Pancreas (tissue), 10 donors: ENCODE results near the gene TNIK. TPM values are rescaled to one million over a fixed set of nuclear protein-coding genes. Genes with fewer than 3 reads are reported as not detected.

Experiments
- ATAC-seq, 4 donors: fragments of 200-7000 bp; cut with Tn5 transposase; one replicate each; pipeline versions ENCODE4 v1.8.0 to v1.9.1; 2020; ENCODE audit warnings: mild to moderate bottlenecking in 4 of 4, moderate library complexity in 4 of 4
- DNase-seq, 6 donors: peaks; one replicate each; pipeline ENCODE4 v3.0.0-alpha.2; 2020
- FAIRE-seq: peaks from 2 replicates; lab custom pipeline; 2012; peaks lifted over from hg19 to GRCh38; lab: Jason Lieb, UNC
- H3K27ac ChIP-seq, 4 donors: fragments of 200-600 bp; sonication (generic); 1 replicate in 3 of 4; 2 replicates in 1 of 4; pipeline versions ENCODE4 v1.5.0 to v1.8.0; 2020
- H3K27me3 ChIP-seq, 4 donors: fragments of 200-600 bp; one replicate each; pipeline ENCODE4 v1.8.0; 2021
- H3K36me3 ChIP-seq, 3 donors: fragments of 200-600 bp; sonication (generic) in 1 of 3; one replicate each; pipeline versions ENCODE4 v1.5.0 to v1.8.0; 2020 to 2021
- H3K4me1 ChIP-seq, 3 donors: fragments of 200-600 bp; one replicate each; pipeline ENCODE4 v1.8.0; 2021
- H3K4me3 ChIP-seq, 4 donors: fragments of 200-600 bp; sonication (generic) in 2 of 4; one replicate each; pipeline versions ENCODE4 v1.5.0 to v1.8.0; 2020 to 2021
- H3K9me3 ChIP-seq, 4 donors: fragments of 200-600 bp; one replicate each; pipeline ENCODE4 v1.8.0; 2021
- CTCF ChIP-seq, 4 donors: fragments of 200-600 bp; sonication (generic) in 3 of 4; IDR thresholded peaks; one replicate each; pipeline versions ENCODE4 v1.5.0 to v1.8.0; 2021; ENCODE audit warnings: antibody characterized with exemption in 4 of 4
- WGBS, 2 donors: extraction: QIAGEN DNeasy Blood & Tissue Kit; methylation state at CpG; one replicate each; pipeline ENCODE4 v1.1.7; 2013; 5-methylcytosine and 5-hydroxymethylcytosine counted together
- intact Hi-C, 3 donors: fragments of 100-400 bp; cut with DNase I; formaldehyde crosslinking; loops; one replicate each; pipeline versions ENCODE4 v1.11.1 to v1.14.2; 2022
- polyA plus RNA-seq, 2 donors: library from polyadenylated mRNA; stranded (reverse); fragments of 200-250 nt; gene quantifications; one replicate each; pipeline ENCODE4 v1.2.3, GENCODE V29; 2013
- total RNA-seq, 6 donors: library from RNA; stranded (reverse); fragmentation: NEBNext Ultra II Directional in 4 of 6; extraction: Animal tissue kit (Norgen Biotek cat#: 25700) in 4 of 6; gene quantifications; one replicate each; pipeline versions ENCODE4 v1.2.1 to v1.2.4, GENCODE V29; 2021 to 2023
- donor health status: healthy with polysubstance abuse.
- donor health status: DM: no; HTN: no; CAD: no; lungs with moderate emphysema.
- donor health status: DM: no; HTN: no; CAD: no.
- donor health status: control.
- donor health status: control.
- donor health status: Bipolar disorder and iron deficiency.
- donor health status: DM: yes; HTN: yes; CAD: no.
- donor health status: DM: no; HTN: no; CAD: no.
- donor health status: DM: no; HTN: no; CAD: no.
- donor health status: DM: yes; HTN: yes; CAD: no.

The TNIK gene
- total and polyA plus RNA-seq, 8 donors, result 3.5 to 13.6 (median 5.8) TPM

- Histone ChIP-seq H3K27me3 (no peaks in the 10 kb centered on the region), H3K27ac (no peak overlapping the region), H3K4me1 (no peaks in the 10 kb centered on the region), H3K4me3 (no peak overlapping the region), H3K9me3 (no peaks in the 10 kb centered on the region), H3K36me3 (no peaks in the 10 kb centered on the region)
- DNase-seq, result no peak
- no peak for TF ChIP-seq CTCF (IDR thresholded peaks at IDR 0.05)
- intact Hi-C loops, result no loop called here
- FAIRE-seq, result no peak
- no peak for ATAC-seq
Measured at GRCh38 chr3:171476532-171477102, 16.4 kb upstream of the TNIK start.

GRCh38 chr3:171472552-171472951 lies 12.3 kb upstream of the TNIK start:
- DNase-seq (no peak), FAIRE-seq (no peak), ATAC-seq (no peak)
- Histone ChIP-seq H3K4me3 (no peak overlapping the region), H3K9me3 (no peaks in the 10 kb centered on the region), H3K4me1 (no peaks in the 10 kb centered on the region), H3K27me3 (no peaks in the 10 kb centered on the region), H3K27ac (no peak overlapping the region), H3K36me3 (no peaks in the 10 kb centered on the region)
- intact Hi-C loops, result no loop called here
- 74 to 91% methylated on average over 2 of the region's 2 CpGs for WGBS, 2 donors
- no peak for TF ChIP-seq CTCF (IDR thresholded peaks at IDR 0.05)

GRCh38 chr3:171470714-171471227 lies 10.6 kb upstream of the TNIK start:
- peak in 1 of 4 donors; percentile 27 for ATAC-seq
- intact Hi-C loops, result no loop called here
- DNase-seq, result no peak
- H3K36me3 ChIP-seq, result no peaks in the 10 kb centered on the region
- no peaks in the 10 kb centered on the region for H3K4me1 ChIP-seq
- no peaks in the 10 kb centered on the region for H3K27me3 ChIP-seq
- no peak for TF ChIP-seq CTCF (IDR thresholded peaks at IDR 0.05)
- no peak overlapping the region for H3K4me3 ChIP-seq
- no peak overlapping the region for H3K27ac ChIP-seq
- WGBS, 2 donors, result 83 to 90% methylated on average over 1 of the region's 1 CpG
- no peak for FAIRE-seq
- H3K9me3 ChIP-seq, result no peaks in the 10 kb centered on the region

GRCh38 chr3:171469376-171469775 lies 9.2 kb upstream of the TNIK start:
- H3K36me3 ChIP-seq, result no peaks in the 10 kb centered on the region
- no peak for DNase-seq
- TF ChIP-seq CTCF (IDR thresholded peaks at IDR 0.05), result no peak
- H3K27ac ChIP-seq, result no peak overlapping the region
- ATAC-seq, result no peak
- intact Hi-C loops, result no loop called here
- H3K4me3 ChIP-seq, result no peak overlapping the region
- WGBS, 2 donors, result 96% methylated on average over 3 of the region's 3 CpGs
- H3K4me1 ChIP-seq, result no peaks in the 10 kb centered on the region
- no peaks in the 10 kb centered on the region for H3K27me3 ChIP-seq
- FAIRE-seq, result no peak
- H3K9me3 ChIP-seq, result no peaks in the 10 kb centered on the region

DNA sequence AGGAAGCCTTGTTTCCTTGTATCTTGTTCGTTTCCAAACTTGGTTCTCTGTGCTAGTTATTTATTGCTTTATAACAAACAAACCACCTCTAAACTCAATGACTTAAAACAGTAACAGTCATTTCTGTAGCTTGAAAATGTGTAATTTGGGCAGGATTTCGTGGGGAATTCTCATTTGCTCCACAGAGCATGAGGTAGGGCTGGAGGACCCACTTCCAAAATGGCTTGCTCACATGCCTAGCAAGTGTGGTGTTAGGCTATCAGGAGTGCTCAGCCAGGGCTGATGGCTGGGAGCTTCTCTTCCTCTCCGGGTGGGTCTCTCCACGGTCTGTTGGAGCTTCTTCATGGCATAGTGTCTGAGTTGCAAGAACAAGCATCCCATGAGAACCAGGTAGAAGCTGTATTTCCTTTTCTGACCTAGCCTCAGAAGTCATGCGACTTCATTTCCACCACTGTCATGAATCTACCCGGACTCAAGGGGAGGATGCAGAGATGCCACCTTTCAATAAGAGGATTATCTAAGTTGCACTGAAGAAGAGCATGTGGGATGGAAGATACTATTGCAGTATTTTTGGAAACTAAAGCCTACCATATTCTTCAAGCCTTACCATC lies 8.2 kb upstream of the TNIK start:
- no peaks in the 10 kb centered on the region for H3K27me3 ChIP-seq
- DNase-seq, result no peak
- ATAC-seq, result no peak
- FAIRE-seq, result no peak
- no peak overlapping the region for H3K4me3 ChIP-seq
- H3K4me1 ChIP-seq, result no peaks in the 10 kb centered on the region
- no peaks in the 10 kb centered on the region for H3K36me3 ChIP-seq
- intact Hi-C loops, result no loop called here
- TF ChIP-seq CTCF (IDR thresholded peaks at IDR 0.05), result no peak
- 78 to 86% methylated on average over 6 of the region's 6 CpGs for WGBS, 2 donors
- H3K27ac ChIP-seq, result no peak overlapping the region
- no peaks in the 10 kb centered on the region for H3K9me3 ChIP-seq
